Measurements from ENCODE around the gene MAGIX.

Gene MAGIX

DNA sequence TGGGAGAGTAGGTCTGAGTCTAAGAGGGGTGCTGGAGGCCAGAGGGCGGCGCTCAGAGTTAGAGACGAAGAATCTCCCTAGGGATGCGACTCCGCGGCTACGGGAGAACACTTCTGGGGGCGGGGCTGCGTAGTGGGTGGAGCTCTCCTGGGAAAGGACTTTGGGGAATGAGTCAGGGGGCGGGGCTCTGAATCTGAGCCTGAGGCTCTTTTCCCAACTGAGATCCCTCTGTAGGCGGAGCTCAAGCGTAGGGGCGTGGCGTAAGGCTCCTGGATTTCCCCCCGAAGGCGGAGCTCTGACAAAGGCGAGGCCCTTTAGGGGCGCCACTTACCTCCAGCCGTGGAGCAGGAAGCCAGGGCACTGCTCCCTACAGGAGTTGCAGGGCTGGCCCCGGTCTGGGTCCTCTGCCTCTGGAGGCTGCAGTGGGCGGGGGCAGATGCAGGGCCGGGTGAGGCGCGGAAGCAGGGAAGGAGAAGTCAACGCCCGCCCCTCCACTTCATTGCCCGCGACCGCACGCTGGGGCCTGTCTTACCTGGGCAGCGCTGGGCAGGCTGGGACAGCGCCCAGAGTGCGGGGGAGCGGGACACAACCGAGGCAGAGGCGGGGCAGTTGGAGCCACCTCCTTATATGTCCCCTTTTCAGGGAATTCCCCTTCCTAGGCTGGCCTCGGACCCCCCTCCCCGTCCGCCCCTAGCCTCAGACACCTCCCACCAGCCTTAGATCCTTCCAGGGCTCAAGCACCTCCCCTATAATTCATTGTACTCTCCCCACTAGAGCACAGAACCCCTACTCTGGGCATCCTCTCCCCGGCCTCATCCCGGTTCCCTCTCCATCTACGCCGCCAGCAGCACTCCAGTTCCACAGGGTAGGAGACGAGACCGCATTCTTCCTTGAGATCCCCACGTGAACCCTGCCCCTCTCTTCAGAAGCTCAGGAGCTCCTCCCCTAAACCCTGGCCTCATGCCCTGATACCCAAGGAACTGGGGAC, 22.0 kb downstream of the MAGIX start:
- peak in 2 of 4 experiments; percentile 2 to 16 for DNase-seq

DNA sequence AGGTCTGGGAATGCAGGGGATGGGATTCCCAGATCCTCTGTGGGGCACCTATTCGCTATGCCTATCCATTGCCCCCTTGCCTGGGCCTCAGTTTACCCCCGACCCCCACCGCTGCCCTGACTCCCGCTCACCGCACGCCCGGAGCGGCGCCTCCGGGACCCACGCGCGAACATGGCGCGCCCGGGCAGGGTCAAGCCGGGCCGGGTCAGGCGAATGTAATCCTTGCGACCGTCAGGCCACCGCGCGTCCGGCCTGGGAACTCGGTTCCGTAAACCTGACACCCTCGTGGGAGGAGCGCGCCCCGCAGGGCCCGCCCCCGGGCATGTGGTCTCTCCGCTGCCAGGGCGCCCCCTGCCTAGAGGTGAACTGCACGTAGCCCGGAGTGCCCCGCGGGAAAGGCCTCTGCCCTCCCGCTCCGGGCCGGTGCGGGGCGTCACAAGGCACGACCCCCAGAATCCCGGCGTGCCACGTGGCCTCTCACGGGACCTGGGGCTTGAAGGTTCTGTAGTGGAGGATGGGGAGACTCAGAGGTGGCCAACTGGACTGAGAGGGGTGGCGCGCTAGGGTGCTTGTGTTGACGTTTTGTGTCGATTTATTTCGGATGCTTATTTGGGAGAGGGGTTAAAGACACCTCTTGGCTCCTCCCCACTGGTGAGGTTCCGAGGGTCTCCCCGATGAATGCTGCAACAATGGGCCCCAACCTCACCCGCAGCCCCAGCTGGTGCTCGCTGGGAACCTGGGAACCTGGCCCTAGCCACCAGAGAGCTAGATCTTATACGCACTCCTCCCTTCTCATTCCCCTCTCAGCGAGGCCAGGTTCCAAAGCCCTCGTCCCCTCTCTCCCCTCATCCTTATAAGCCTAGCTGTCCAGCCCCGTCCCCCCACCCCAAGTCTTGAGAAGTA, 23.8 kb downstream of the MAGIX start, which contains the start of gene PRICKLE3:
Gene PRICKLE3 (minus strand): TSS at position 249 of the 903 bp plus-strand sequence. CDS start 76 bp downstream, at position 173.
- DNase-seq: peak; percentile 15 to 63 (median 23)

DNA sequence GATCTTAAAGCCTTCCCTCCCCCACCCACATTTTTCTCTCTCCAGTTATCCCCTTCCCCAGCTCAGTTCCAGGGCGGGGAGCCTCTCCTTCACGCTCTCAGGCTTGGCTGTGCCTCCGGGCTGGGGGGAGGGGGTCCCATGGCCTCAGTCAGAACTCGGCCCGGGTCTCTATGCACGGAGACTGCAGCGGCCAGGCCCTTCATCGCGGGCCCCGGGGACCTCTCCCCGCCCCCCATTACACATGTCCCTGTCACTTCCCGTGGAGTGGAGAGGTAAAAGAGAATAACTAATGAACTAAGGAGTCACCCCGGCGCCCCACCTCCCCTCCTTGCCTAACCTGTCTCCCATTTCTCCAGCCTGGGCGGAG, 24.5 kb downstream of the MAGIX start:
- no peak for DNase-seq

DNA sequence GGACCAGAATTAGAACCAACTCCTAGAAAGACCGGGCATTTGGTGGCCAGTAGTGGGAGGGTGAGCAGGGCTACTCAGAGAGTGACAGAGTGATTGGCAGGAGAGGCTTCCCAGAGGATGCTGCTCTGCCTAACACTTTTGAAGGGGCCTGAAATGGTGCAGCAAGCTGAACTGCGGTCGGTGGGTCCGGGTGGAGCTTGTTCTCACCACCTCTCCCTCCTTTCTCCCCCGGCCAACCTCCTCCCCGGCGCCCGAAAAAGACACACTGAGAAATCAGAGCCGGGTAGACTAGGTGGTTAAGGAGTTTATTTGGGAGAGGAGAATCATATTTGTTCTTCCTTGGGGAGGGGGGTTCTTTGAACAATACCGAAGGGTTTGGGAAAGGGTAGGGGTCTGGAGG, 25.0 kb downstream of the MAGIX start:
- no peak for DNase-seq

DNA sequence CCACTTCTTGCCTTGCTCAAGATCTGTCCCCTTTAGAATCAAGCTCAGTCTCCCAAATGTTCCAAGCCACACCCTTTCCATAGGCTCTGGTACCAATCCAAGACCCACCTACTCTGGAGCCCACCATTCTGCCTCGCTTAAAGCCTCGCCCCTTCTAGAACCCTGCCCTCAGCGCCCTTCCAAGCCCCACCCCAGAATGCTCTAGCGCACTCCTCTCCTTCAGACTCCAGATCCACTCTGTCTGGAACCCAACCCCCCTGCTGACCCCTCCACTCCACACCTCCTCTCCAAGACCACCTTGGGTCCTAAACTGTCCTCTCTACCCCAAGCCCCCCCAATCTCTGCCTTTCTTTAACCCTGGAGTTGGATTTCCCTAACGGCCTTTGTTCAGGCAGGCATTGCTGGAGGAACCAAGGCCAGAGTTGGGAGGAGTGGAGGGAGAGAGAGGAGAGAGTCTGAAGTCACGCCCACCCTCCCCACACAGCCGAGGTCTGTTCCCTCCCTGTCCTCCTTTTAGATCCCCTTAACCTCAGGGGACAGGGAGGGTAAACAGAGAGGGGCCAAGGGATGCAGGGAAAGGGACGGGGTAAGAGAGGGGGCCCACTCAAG, 26.0 kb downstream of the MAGIX start:
- DNase-seq: no peak

DNA sequence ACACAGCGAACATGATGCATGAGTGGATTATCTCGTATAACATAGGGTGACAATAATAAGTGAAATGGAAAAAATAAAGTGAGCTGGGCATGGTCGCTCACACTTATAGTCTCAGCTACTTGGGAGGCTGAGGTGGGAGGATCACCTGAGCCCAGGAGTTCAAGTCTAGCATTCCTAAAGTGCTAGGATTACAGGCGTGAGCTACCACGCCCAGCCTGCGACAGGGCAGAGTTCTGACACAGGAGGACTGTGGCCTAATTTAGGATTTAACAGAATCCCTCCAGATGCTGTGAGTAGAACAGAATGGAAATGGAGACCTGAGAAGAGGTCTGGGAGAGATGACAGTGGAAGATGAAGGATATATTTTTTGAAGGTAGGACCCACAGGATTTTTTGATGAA, 27.0 kb downstream of the MAGIX start:
- DNase-seq: no peak

DNA sequence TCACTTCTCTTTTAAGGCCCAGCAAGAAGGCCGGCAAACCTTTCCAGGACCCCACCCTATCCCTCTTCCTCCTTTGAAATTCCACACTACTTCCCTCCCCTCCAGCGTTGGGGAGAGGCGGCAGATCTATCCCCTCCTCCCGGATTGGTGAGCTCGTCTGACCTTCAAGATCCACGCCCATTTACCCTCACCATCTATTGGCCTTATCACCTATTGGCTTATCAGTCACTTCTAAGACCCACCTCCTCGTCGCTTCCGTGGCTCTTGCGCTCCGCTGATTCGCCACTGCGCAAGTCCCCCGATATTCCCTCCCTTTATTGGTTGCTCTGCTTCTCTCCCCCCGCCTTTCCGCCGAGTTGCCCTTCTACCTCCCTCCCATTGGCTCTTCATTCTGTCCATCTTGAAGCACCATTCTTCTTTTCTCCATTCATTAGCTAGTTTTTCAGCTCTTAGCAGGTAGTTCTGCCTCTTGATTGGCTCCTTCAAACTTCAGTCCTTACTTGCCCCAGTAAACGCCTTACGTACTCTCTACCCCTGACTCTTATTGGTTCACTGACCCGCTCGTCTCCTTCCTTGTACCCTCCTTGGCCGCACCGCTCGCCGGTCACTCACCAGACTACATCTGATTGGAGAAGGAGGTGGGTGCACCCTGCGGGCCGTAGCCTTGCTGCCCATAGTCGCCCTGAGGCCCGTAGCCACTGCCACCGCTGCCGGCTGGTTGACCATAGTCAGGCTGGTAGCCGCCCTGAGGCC, 28.4 kb downstream of the MAGIX start:
- peak; percentile 21 to 73 (median 35) for DNase-seq

DNA sequence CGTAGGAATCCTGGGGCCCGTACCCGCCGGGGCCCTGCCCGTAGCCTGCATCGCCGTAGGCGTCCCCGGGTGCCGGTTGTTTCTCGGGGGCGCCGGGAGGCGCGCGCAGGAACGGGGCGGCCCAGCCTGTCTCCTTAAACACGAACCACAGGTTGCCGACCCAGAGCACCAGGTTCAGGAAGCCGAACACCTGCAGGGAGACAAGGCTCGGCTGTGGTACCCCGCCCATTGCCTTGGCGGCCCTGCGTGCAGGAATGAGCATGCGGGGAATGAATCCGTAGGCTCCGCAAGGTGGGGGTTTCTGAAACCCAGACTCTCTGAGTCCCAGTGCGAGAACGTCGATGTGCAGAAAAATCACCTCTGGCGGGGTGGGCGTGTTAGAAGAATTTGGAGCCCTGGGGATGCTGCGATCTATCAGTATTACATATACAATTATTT, 29.0 kb downstream of the MAGIX start:
- DNase-seq: no peak

DNA sequence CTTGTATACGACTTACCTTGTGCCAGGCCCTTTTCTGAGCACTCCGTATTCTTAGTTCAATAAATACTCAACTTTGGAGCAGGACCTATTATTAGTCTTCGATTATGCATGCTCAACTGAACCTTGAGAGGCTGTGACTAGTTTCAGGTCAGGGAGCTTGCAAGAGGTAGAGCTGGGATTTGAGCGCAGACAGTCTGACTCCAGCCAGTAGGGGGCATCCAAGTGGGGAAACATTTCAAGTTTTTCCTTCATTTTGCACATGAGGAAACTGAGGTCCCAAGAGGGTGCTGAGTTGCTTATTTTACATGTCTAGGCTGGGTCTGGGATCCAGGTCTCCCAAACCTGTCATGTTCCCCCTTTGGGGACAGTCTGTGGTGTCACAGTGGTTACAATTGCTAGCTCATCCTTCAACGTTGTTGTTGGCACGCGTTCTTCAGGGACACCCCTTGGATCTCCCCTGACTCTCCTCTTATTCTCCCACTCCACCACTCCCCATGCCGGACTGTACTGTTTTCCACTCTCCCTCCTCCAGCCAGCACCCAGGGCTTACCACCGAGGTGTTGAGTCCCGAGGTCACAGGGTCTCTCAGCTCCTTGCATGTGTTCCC, 30.3 kb downstream of the MAGIX start:
- no peak for DNase-seq

DNA sequence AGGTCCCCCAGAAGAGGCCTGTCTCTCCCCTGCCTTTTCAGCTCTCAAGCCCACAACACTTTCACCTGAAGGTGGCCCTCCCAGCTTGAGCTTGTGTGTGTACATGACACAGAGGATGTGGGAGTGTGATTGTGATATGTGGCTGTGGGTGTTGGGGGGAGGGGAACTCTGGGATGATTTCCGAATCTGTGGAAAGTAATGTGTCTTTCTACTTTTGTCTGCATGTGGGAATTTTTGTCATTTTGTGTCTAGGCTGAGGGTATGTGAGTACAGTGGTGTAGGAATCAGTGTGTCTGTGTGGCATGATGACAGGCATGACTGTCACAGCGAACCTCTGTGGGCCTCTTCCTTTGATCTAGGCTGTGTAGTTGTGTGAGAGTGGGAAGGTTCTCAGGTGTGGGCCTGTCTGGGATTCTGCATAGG, 31.0 kb downstream of the MAGIX start:
- DNase-seq: no peak

DNA sequence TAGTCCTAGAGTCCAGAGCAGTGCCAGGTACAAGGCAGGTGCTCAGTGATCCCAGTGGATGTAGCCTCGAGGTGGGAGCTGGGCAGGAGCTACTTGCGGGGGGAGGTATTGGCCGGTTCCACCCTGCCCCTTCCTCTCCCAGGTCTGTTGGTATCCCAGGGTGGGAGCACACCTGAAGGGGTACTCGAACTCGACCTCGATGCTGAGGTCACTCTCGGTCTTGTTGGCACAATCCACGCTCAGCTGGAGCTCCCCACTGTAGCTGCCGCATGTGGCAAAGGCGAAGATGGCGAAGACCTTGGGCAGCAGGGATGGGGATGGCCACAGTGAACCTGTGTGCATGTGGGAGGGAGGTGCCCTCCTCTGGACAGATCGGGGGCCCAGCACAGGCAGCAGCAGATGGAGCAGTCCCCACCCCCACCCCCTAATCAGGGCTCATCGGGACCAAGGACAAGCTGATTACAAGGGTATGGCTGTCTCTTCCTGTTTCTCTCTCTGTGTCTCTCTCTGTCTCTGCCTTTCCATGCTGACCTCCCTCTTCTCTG, 35.1 kb downstream of the MAGIX start:
- no peak for DNase-seq

DNA sequence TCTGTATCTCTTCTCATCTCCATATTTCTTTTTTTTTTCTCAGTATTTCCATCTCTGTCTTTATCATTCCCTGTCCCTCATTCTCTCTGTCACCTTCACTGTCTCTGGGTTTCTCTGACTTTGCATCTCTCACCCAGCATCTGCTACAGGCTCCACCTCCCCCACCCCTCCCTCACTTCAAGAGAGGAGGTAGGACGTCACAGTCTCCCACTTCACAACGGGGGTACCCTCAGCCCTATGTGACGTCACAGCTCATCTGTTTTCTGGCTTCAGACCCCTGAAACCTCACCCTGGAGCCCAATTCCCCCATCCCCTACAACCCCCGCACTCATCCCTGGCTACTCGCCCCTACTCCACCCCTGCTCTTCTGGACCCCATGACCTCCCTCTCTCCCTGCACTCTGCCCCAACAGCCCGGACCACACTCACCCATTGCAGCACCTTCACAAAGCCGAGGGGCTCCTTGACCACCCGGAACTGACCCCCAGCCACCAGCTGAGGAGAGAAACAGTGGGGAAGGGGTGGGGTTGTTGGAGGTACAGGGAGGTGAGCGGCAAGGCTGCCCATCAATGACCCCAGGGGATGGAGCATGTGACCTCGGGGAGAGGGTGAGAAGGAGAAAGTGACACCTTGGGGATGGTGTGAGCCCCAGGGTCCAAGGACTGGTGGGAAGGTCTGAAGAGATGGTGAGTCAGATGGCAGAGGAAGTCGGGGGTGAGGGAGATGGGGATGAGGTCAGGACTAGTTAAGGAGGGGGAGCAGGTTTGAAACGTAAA, 36.2 kb downstream of the MAGIX start:
- DNase-seq: no peak

DNA sequence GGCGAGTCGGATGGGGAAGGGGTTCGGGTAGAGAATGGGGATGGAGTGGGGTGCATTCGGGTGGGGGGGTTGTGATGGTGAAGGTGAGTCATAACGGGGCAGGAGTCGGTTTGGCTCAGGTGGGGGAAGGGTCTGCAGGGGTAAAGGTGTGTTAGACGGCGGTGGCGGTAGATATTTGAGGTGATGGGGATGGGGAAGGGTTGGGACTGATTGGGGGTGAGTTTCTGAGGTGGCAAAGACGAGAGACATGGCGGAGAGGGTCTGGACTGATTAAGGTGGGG, 36.7 kb downstream of the MAGIX start:
- DNase-seq: no peak

DNA sequence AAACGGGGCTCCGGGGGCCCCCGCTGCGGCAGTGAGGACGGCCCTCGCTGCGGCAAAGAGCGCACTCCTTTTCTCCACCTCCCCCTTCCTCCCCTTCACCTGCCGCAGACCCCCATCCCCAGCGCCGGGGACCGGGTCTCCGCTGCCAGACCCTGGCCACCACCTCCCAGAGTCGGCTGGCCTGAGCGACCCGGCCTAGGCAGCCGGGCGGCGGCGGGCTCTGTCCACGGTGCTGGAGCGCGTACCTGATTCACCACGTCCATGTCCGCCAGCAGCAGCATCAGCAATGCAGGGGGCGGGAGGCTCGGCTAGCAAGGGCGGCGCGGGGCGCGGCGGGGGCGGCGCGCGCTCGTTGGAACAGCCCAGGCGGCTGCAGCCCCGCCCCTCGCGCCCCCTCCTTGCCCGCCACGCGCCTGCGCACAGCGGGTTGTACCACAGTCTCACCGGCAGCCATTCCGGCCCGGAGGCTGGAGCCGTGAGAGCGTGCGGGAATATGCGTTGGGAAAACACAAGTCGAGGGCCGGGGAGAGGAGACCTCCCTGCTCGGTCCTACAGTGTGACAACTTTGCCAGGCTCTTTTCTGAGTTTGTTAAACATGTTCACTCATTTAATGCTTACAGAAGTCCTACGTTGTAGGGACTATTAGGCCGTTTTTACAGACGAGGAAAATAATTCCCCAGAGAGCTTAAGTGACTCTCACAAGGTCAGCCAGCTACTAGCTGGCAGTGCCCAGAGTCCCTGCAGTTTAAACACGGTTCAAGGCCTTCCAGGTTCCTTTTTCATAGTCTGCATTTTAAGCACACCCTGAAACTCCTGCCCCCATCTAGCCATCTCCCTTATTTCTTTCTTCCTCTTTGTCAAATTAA, 37.6 kb downstream of the MAGIX start, which contains the start of gene SYP:
Gene SYP (minus strand): TSS at position 288 of the 866 bp plus-strand sequence. CDS start 7 bp downstream, at position 281.
- DNase-seq: peak; percentile 57 to 86 (median 78)

DNA sequence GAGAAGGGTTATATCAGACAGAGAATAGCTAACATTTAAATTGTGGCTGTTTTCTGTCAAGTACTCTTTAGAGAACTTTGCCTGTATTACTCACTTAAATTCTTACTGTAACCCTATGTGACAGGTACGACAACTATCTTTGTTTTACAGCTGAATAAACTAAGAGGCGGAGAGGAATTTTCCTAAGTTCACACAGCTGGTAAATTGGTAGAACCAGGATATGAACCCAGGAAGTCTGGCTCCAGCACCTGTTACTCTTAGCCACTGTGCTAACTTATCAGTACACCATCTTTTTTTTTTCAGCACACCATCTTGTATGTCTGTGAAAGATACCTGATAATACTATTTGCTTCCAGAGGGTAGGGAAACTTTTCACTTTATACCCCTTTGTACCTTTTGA, 39.5 kb downstream of the MAGIX start:
- DNase-seq: no peak

DNA sequence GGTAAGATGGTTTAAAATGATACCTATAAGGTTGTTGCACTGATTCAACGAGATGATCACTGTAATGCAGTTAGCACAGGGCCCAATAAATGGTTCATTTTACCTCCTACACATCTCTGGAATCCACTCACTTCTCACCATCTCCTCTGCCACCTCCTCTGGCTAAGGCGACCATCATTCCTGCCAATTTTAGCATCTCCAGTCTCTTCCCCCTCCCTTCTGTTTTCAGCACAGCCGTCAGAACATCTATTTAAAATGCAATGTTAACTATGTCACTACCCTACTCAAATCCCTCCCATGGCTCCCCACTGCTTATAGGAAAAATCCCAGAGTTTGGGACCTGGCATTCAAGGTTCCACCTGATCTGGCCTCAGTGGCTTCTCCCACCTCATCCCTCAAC, 41.0 kb downstream of the MAGIX start:
- DNase-seq: no peak

DNA sequence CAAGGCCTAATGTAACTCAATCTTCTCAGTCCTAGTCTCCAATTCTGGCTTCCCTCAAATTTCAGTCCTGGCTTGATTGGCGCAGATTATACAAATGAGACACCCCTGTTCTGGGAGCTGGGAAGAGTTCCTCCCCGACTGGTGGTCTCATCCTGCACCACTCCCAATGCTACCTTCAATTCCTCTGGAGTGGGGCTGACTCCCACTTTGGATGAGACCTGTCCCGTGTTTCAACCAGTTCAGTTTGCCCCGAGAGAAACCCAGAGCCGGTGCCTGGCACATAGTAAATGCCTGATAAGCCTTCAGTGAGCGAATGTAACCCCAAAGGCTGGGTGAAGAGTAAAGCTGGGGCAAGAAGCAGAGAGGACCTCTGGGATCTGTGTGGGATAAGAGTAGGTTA, 41.5 kb downstream of the MAGIX start:
- no peak for DNase-seq

DNA sequence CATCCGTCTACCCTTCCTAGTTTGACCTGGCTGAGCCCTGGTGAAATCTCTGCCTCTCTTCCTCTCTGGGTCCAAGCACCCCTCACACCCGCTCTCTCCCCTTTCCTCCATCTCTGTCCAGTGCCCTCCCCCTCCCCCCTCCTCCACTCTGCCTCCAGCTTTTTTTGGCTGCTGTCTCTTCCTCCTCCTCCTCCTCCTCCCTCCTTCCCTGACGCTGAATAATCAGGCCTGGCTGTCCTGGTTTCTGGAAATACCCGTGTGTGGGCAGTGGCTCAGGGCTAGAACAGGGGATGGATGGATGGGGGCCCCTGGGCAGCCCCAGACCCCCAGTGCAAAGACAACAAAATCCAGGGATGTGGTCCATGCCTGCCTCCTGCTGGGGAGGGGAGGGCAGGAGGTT, 42.2 kb downstream of the MAGIX start:
- DNase-seq: no peak

DNA sequence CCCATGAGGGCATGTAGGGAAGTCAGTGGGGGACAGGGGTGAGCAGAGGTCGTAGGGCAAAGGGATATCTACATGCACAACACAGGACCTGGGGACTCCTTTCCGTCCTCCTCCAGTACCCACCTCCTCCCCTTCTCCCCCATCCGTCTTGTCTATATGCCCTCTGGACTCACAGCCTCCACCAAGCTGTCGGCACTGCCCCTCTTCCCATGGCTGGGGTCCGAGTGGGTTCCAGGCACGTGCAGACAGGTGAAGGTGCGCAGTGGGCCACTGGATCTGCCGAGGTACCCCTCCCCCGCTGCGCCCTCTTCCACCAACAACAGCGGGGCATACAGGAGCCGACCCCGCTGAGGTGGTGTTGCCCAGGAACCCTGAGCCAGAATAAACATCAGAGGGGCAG, 42.9 kb downstream of the MAGIX start:
- DNase-seq: no peak

DNA sequence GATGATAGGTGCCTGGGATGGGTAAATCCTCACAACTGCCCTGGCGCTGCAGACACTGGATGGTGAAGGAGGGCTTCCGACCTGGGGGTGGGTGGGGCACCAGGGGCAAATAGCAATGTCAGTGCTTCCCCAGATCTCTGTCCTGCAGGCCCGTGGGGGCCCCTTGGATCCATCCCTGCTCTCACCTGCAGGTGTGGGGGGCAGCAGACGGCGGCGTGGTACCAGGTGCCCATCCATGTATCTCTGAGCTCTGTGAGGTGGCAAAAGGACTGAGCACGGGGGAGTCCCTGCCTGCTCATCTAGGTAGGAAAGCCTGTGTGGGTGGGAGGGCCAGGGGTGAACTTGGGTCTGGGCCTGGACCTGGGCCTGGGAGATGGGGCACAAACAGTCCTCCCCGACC, 44.0 kb downstream of the MAGIX start:
- no peak for DNase-seq

All from activated naive CD4-positive, alpha-beta T cell (primary cell).